Activated T-helper 17 cell treated with anti-CD3 and anti-CD28 coated beads, Interleukin-2, amount 50 U/mL, for 72 hours (primary cell): ENCODE results near the gene TMCC2. TPM values are rescaled to one million over a fixed set of nuclear protein-coding genes. Genes with fewer than 3 reads are reported as not detected.
A peak's percentile ranks its signal among the peaks of the same experiment; 100 is the strongest.
"Not testable (repeated sequence)": the region's sequence is repeated elsewhere in the genome, so short reads cannot be mapped to it uniquely, and the experiment has no call there.

ENCODE experiments used
- ATAC-seq: fragments of 150-1000 bp; cut with Tn5 transposase; replicated peaks from 2 replicates; pipeline ENCODE4 v1.10.0; 2021; ENCODE audit warnings: mild to moderate bottlenecking, moderate library complexity
- H3K27ac Mint-ChIP-seq: one replicate; pipeline ENCODE4 v1.8.0; 2022; ENCODE audit warnings: mixed read lengths
- H3K27me3 Mint-ChIP-seq: one replicate; pipeline ENCODE4 v1.8.0; 2022; ENCODE audit warnings: mixed read lengths
- H3K36me3 Mint-ChIP-seq: one replicate; pipeline ENCODE4 v1.8.0; 2022; ENCODE audit warnings: low read depth, mild to moderate bottlenecking, mixed read lengths
- H3K4me1 Mint-ChIP-seq: one replicate; pipeline ENCODE4 v1.8.0; 2022; ENCODE audit warnings: mixed read lengths
- H3K4me3 Mint-ChIP-seq: one replicate; pipeline ENCODE4 v1.8.0; 2022; ENCODE audit warnings: mild to moderate bottlenecking, mixed read lengths
- H3K9me3 Mint-ChIP-seq: one replicate; pipeline ENCODE4 v1.8.0; 2022; ENCODE audit warnings: mixed read lengths
- total RNA-seq, 2 donors: library from RNA; stranded (reverse); gene quantifications; one replicate each; pipeline ENCODE4 v1.2.3, GENCODE V29; 2022

Gene TMCC2
- total RNA-seq, 2 donors from 2014 or later, result 2.6 to 3.5 TPM

DNA sequence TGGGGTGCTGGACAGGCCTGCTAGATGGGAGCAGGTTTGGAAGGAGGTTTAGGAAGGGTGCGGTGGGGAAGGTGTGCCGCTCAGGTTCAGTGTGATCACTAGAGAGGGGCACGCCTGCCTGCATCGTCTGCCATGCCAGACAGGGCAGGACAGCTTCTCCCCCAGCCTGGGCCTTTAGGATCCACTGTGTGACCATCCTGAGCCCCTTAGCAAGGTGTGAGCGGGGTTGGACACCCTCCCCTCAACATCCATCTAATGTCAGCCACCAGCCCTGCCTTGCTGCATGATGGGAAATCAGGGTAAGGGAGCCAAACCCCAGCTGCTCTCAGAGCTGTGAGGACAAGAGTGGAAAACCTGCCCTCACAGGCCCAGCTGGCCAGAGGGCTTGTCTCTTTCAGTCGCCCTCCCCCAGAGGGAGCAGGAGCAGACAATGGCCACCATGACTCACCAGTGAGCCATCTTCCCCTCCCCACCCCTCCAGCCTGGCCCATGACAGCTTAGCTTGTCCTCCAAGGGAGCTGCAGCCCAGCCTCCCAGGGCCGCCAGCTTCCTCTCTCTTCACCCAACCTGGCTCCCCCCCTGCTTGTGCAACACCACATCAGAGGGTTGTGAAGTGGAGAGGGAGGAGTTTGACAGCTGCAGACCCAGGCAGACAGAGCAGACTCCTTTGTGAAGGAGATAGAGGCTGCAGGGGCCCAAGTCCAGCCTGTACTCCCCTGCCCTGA is 56.8 kb downstream of the TMCC2 start:
- H3K36me3 Mint-ChIP-seq, result peaks cover 6% of the 10 kb centered on the region
- H3K27ac Mint-ChIP-seq, result peak overlapping the region; percentile 94
- H3K4me3 Mint-ChIP-seq, result peak overlapping the region; percentile 58
- H3K27me3 Mint-ChIP-seq, result no peaks in the 10 kb centered on the region
- H3K9me3 Mint-ChIP-seq, result no peaks in the 10 kb centered on the region
- ATAC-seq, result peak; percentile 66
- peaks cover 38% of the 10 kb centered on the region for H3K4me1 Mint-ChIP-seq

DNA sequence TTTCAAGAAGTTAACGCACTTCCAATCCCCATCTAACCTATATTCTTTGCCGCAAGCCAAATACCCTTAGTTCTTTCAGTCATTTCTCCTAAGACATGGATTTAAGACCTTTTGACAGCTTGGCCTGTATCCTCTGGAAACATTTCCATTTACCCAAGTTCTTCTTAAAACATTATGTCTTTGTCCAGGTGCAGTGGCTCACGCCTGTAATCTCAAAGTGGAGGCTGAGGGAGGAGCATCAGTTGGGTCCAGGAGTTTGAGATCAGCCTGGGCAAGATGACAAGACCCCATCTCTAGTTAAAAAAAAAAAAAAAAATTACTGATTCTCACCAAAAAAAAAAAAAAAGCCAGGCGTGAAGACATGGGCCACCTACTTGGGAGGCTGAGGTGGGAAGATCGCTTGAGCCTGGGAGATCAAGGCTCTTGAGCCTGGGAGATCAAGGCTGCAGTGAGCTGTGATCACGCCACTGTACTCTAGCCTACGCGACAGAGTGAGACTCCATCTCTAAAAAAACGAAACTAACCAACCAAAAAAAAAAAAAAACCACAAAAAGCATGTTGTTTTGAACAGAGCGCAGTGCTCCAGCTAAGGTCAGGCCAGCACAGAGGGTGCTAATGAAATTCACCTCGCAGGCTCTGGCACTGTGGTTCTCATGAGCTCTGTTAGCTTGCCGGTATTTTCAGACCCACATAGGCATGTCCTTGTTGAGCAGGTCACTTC is 57.8 kb downstream of the TMCC2 start:
- Mint-ChIP-seq H3K27me3 (no peaks in the 10 kb centered on the region), H3K4me3 (peak overlapping the region; percentile 58), H3K4me1 (peaks cover 34% of the 10 kb centered on the region), H3K36me3 (peaks cover 6% of the 10 kb centered on the region), H3K9me3 (no peaks in the 10 kb centered on the region), H3K27ac (peak overlapping the region; percentile 94)
- ATAC-seq, result peak; percentile 59

DNA sequence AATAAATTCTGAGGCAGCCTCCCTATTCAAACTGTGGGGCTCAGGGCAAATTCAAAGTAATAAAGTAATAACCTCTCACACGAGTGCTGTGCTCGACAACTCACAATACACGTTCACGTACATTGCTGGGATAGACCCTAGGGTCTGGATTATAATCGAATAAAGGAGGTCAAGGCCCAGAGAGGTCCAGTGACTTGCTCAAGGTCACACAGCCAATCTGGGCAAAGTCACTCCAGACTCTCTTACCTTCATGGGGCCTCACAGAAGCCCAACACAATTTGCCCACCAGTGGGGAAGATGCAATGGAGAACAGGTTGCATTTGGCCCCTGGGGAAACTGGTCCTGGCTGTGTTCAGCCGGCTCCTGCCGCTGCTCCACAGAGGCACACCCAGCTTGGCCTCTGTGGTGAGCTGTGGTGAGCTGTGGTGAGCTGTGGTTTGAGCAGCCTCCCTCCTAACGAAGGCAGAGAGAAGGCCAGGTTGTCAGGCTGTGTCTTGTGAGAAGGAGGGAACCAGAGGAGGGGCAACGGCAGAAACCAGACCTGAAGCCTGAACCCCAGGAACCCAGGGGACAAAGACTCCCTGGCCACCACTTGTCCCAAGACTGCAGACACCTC is 58.7 kb downstream of the TMCC2 start:
- peak overlapping the region; percentile 58 for H3K4me3 Mint-ChIP-seq
- H3K36me3 Mint-ChIP-seq, result peaks cover 6% of the 10 kb centered on the region
- peak overlapping the region; percentile 94 for H3K27ac Mint-ChIP-seq
- ATAC-seq, result peak; percentile 39
- no peaks in the 10 kb centered on the region for H3K27me3 Mint-ChIP-seq
- no peaks in the 10 kb centered on the region for H3K9me3 Mint-ChIP-seq
- peaks cover 34% of the 10 kb centered on the region for H3K4me1 Mint-ChIP-seq

DNA sequence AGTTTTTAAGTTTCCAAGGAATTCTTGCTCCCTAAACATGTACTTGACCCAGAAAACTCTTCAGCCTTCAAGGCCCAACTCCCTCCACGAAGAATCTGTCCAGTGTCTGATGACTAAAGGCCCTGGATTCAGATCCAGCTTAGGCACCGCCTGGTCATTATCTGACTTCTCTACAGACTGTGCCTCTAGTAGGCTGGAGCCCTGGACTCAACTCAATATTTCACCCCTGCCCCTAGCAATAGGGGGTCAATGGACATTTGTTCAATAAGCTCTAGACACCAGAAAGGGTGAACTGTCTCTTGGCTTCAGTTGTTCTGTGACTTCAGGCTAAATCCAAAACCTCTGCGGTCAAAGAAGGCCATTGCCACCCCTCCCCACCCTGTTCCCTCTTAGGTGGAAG is 59.3 kb downstream of the TMCC2 start:
- Mint-ChIP-seq H3K27me3 (no peaks in the 10 kb centered on the region), H3K27ac (peak overlapping the region; percentile 94), H3K36me3 (peaks cover 6% of the 10 kb centered on the region), H3K4me3 (peak overlapping the region; percentile 58), H3K4me1 (peaks cover 34% of the 10 kb centered on the region), H3K9me3 (no peaks in the 10 kb centered on the region)
- no peak for ATAC-seq

DNA sequence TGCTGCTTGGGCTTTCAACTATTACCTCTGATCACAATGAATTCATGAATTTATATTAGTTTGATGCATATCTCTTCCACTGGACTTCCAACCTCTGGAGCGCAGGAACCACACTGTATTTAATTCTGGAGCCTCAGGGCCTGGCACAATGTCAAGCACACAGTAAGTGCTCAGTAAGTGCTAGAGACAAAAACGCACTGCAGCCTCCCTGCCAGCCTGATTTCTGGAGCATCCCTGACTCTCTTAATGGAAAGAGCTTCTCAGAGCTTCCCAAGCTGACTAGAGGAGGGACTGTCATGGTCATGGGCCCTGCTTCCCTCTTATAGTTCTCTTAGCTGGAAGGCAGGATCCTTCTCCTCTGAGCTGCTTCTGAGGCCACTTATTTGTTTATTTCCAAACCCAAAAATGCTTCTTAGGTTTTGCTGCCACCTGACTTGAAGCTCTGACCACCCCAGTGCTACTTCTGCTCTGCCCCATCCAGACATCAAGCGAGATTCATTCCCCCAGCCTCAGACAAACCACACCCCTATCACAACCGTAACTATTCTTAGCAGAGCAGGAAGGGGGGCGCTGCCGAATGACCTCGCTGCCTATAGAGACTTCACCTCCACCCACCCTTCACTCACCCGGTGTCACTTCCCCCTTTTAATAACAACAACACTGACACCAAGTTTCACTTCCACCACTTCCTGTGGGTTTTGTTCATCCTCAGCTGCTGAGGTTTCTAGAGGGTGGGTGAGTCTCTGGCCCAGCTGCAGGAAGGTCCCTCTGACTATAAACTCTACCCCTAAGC is 60.2 kb downstream of the TMCC2 start:
- no peaks in the 10 kb centered on the region for H3K27me3 Mint-ChIP-seq
- H3K4me1 Mint-ChIP-seq, result peaks cover 29% of the 10 kb centered on the region
- peaks cover 6% of the 10 kb centered on the region for H3K36me3 Mint-ChIP-seq
- peak overlapping the region; percentile 13 for H3K27ac Mint-ChIP-seq
- ATAC-seq, result peak; percentile 78
- H3K9me3 Mint-ChIP-seq, result no peaks in the 10 kb centered on the region
- H3K4me3 Mint-ChIP-seq, result peak overlapping the region; percentile 58

DNA sequence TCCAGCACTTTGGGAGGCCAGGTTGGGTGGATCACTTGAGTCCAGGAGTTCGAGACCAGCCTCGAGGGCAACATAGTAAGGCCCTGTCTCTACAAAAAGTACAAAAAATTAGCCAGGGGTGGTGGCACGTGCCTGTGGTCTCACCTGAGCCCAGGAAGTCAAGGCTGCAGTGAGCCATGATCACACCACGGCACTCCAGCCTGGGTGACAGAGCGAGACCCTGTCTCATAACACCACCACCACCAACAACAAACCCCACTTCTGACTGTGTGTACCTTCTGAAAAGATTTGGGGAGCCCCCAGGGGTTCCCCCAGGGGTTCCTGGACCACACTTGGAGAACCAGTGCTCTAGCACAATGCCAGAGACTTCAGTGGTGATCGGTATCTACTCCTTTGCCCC is 63.9 kb downstream of the TMCC2 start:
- H3K4me1 Mint-ChIP-seq, result peaks cover 32% of the 10 kb centered on the region
- no peak overlapping the region for H3K27ac Mint-ChIP-seq
- no peaks in the 10 kb centered on the region for H3K36me3 Mint-ChIP-seq
- H3K9me3 Mint-ChIP-seq, result no peaks in the 10 kb centered on the region
- H3K4me3 Mint-ChIP-seq, result no peak overlapping the region
- no peaks in the 10 kb centered on the region for H3K27me3 Mint-ChIP-seq
- no peak for ATAC-seq

DNA sequence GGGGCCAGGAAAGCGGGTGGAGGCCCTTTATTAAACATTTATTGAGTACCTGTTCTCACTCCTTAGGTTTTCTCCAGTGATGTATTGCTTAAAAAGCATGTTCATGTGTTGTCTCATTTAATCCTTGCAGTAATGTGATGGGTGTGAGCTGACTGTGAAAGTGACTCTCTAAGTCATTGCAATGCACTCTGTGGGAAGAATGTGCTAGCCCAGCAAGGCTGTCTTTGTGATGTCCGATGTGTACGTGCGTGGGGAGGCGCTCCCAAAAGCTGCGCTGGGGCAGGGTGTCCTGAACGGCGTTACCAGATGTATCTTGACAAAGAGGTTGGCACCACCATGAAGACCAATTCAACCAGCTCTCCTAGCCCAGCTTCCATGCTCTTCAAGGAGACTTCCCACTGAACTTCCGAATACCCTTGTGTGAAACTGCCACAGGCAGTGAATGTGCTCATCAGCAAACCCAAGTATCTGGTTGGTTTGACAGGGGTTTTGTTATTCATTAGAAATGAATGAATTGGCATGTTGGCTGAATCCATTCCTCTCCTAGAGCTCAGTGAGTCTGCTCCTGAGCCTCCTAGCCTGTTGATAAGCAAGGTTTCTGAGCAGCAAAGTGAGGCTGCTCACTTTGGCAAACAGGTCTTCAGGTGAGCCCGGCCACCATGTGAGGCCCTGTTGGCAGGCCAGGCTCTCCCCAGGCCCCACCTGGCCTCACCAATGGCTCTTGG is 65.8 kb downstream of the TMCC2 start:
- Mint-ChIP-seq H3K4me3 (no peak overlapping the region), H3K27me3 (no peaks in the 10 kb centered on the region), H3K4me1 (peaks cover 21% of the 10 kb centered on the region), H3K9me3 (no peaks in the 10 kb centered on the region), H3K27ac (peak overlapping the region; percentile 65), H3K36me3 (no peaks in the 10 kb centered on the region)
- no peak for ATAC-seq

DNA sequence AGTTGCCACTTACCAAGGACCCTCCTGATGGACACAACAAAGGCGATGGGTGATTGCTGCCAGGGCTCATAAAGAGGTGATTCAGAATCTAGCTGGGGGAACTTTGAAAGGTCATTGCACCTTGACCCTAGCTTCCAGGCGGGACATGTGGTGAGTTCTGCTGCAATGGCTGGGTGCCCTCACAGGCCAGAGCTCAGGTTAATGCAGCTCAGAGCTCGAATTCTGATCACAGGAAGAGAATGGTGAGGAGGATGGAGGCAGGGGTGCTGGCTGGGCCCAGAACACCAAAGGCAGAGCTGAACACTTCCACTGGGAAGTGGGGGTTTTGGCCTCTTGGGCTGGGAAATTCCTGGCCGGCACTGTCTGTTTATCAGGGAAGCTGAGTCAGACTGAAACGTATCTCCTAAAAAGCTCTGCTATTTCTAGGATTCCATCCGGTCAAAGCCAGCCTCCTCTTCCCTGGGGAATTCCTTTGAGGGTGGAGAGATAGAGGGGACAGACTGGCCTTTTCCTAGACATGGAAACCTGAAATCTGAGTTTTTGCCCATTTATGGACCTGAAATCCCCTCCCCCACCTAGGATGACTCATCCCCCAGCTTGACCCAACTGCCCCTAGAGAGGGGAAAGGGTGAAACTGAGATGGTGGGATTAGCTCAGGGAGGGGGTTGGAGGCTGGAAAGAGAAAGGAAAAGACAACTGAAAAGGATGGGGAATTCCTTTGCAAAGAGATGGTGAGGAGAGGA is 66.6 kb downstream of the TMCC2 start:
- H3K9me3 Mint-ChIP-seq, result no peaks in the 10 kb centered on the region
- peak overlapping the region; percentile 65 for H3K27ac Mint-ChIP-seq
- no peaks in the 10 kb centered on the region for H3K36me3 Mint-ChIP-seq
- H3K4me3 Mint-ChIP-seq, result no peak overlapping the region
- H3K4me1 Mint-ChIP-seq, result peaks cover 21% of the 10 kb centered on the region
- H3K27me3 Mint-ChIP-seq, result no peaks in the 10 kb centered on the region
- ATAC-seq, result no peak

DNA sequence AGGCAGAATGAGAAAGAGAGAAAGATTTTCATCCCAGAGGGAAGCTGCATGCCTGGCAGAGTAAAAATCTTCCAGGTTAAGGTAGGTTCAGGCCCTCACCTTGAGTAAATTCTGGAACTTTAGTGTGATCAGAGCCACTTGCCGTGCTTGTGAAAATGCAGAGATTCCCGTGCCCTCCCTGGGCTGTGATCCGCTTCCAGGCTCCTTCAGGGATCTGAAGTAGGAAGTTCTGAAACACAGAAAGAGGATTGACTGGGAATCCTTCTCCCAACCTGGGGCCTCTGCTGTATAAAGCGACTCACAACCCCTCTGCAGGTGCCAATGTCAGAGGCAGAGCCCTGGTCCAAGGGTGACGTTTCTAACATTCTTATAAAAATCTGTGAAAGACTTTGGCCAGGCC is 67.2 kb downstream of the TMCC2 start:
- ATAC-seq, result no peak
- Mint-ChIP-seq H3K4me3 (no peak overlapping the region), H3K36me3 (no peaks in the 10 kb centered on the region), H3K27ac (no peak overlapping the region), H3K9me3 (no peaks in the 10 kb centered on the region), H3K4me1 (peaks cover 21% of the 10 kb centered on the region), H3K27me3 (no peaks in the 10 kb centered on the region)

DNA sequence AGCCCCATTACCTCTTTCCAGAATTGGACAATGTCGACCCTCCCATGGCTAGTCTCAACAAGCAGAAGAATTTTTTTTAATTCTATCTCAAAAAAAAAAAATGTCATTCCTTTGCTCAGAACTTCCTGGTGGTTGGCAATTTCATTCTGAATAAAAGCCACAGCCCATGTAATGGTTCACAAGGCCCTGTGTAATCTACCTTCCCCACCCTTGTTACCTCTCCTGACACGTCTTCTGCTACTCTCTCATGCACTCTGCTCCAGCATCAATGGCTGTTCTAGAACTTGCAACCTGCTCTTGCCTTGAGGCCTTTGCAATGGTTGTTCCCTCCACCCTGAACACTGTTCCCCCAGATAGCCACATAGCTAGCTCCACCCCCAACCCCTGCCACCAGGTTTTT is 68.4 kb downstream of the TMCC2 start:
- H3K27me3 Mint-ChIP-seq, result no peaks in the 10 kb centered on the region
- H3K9me3 Mint-ChIP-seq, result no peaks in the 10 kb centered on the region
- H3K36me3 Mint-ChIP-seq, result no peaks in the 10 kb centered on the region
- H3K27ac Mint-ChIP-seq, result peak overlapping the region; percentile 54
- H3K4me1 Mint-ChIP-seq, result peaks cover 21% of the 10 kb centered on the region
- ATAC-seq, result peak; percentile 35
- no peak overlapping the region for H3K4me3 Mint-ChIP-seq

DNA sequence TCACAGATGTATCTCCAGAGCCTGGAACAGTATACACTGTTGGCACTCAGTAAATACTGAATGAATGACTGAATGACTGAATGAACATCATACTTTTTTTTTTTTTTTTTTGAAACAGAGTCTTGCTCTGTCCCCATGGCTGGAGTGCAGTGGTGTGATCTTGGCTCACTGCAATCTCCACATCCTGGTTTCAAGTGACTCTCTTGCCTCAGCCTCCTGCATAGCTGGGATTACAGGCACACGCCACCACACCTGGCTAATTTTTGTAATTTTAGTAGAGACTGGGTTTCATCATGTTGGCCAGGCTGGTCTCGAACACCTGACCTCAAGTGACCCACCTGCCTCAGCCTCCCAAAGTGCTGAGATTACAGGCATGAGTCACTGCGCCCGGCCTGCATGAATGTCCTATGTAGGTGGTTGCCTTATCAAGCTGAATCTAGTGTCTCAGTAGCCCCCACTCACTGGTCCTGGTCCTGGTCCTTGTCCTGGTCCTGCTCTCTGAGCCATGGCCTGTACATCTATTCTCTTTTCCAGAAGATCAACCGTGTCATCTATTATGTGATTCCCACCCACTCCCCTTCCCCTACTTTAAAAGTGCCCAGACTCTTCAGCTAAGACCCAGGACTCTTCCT is 69.9 kb downstream of the TMCC2 start:
- not testable (repeated sequence) for H3K27me3 Mint-ChIP-seq, ATAC-seq, H3K9me3 Mint-ChIP-seq, H3K4me3 Mint-ChIP-seq, H3K27ac Mint-ChIP-seq, H3K36me3 Mint-ChIP-seq
- H3K4me1 Mint-ChIP-seq, result peaks cover 21% of the 10 kb centered on the region

DNA sequence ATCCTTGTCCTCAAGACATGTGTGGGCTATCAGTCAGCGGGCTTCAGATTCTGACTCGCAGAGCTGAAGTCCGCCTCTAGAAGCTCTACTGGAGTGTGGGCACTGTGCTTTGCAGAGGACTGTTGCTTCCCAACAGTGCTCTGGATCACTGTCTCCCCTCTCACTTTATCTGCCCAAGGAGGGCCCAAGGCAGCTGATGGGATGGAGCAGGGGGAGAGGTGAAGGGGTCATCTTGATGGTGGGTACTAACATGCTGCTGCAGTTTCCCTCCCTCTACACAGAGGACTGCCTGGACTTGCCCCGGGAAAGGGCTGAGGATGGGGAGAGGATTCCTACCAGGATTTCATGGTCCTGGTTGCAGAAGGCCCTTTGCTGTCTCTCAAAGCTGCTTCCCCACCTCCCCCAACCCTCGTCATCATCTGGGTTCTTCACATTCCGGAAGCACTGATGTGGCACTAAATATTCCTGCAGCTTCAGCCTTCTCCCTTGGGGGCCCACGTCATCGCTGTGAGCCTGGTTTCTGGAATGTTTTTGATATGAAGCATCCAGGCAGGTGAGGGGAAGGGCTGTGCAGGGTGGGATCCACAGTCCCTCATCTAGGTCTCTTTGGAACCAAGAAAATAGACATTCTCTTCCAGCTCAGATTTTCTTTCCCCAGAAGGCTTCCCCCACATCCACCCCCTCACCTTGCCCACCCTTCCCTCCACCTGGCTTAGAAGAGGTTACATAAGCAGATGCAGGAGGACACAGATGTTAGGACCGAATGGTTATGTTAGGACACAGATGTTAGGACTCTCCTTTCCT is 70.6 kb downstream of the TMCC2 start:
- no peaks in the 10 kb centered on the region for H3K9me3 Mint-ChIP-seq
- ATAC-seq, result no peak

More for the DNA sequence above, 70.6 kb downstream of the TMCC2 start:
- Mint-ChIP-seq H3K36me3 (peaks cover 6% of the 10 kb centered on the region), H3K27me3 (no peaks in the 10 kb centered on the region), H3K4me3 (no peak overlapping the region), H3K27ac (no peak overlapping the region), H3K4me1 (peaks cover 21% of the 10 kb centered on the region)
